ENCODE results near the gene GAB1.

- TF ChIP-seq POLR2AphosphoS5 (IDR thresholded peaks at IDR 0.05; ENCODE audit: borderline replicate concordance, low read depth, low read length) (no peak), EZH2 (IDR thresholded peaks at IDR 0.05) (no peak)
Measured at GRCh38 chr4:143412420-143412758, 75.7 kb downstream of the GAB1 start.
